ENCODE results near the gene NPR1. TPM values are rescaled to one million over a fixed set of nuclear protein-coding genes. Genes with fewer than 3 reads are reported as not detected.

Gene NPR1
- total and polyA plus RNA-seq, 2 of the 4 experiments (the other 2 are of a cell fraction) = 0.02 TPM; not detected in 1

DNA sequence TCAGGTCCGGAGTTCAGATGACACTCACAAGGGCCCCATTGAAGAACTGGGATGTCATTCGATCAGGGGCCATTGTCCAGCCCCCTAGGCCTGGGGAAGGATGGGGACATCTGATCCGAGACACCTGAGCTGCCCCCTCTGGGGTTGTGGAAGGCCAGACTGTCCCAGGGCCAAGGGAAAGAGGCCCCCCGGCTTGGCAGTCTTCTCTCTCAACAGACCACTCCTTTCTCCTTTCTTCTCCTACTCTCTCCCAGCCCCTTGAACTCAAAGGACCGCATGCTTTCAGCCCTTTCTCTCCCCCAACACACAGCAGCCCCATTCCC lies 49.2 kb upstream of the NPR1 start:
- in situ Hi-C loops (cut with MboI; ENCODE audit: low sequenced_read_pairs) = no loop called here
- H3K9me1 ChIP-seq (ENCODE audit: insufficient read depth, low read length) = peaks cover 24% of the 10 kb centered on the region
- H3K36me3 ChIP-seq (ENCODE audit: control insufficient read depth, insufficient read depth, low read length) = 0 out of 2 replicates have a peak, but pooled peaks cover 5% of the 10 kb centered on the region
- no CpG with 5 or more reads among the region's 5 CpGs for WGBS, 2 experiments (ENCODE audit: extremely low coverage in 2 of 2, insufficient read length in 1 of 2)
- DNase-seq (no peak), ATAC-seq (ENCODE audit: low read depth) (no peak)
- no peak overlapping the region for H3K4me2 ChIP-seq (ENCODE audit: low read depth, low read length)
- no peak overlapping the region for H3K18ac ChIP-seq (ENCODE audit: low read depth, low read length)
- H3K14ac ChIP-seq (replicated peaks; ENCODE audit: low read depth, low read length) = no peak overlapping the region
- H4K5ac ChIP-seq (ENCODE audit: low read depth, low read length) = no peak overlapping the region
- peaks cover 16% of the 10 kb centered on the region for H3K4me1 ChIP-seq (ENCODE audit: control insufficient read depth, insufficient read depth, low read length)
- dilution Hi-C loops (cut with HindIII; ENCODE audit: low sequenced_read_pairs, unreplicated experiment) = no loop called here
- H4K91ac ChIP-seq (ENCODE audit: insufficient read depth, low read depth, low read length) = peak overlapping the region; percentile 27; the same call in 1 of the 2 replicates
- no peaks in the 10 kb centered on the region for H3K27me3 ChIP-seq (ENCODE audit: control insufficient read depth, insufficient read depth, low read length)
- no peak overlapping the region for H3K27ac ChIP-seq (ENCODE audit: insufficient read depth, low read length)
- peak overlapping the region; percentile 71 for H2AK9ac ChIP-seq (replicated peaks; ENCODE audit: low read depth, low read length, poor library complexity)
- TF ChIP-seq CHD1 (IDR thresholded peaks at IDR 0.05; ENCODE audit: low read depth, low read length) (no peak), MXI1 (IDR thresholded peaks at IDR 0.05; ENCODE audit: borderline replicate concordance, low read depth, low read length) (no peak)
- TF ChIP-seq, protein P1, sequence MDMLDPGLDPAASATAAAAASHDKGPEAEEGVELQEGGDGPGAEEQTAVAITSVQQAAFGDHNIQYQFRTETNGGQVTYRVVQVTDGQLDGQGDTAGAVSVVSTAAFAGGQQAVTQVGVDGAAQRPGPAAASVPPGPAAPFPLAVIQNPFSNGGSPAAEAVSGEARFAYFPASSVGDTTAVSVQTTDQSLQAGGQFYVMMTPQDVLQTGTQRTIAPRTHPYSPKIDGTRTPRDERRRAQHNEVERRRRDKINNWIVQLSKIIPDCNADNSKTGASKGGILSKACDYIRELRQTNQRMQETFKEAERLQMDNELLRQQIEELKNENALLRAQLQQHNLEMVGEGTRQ (IDR thresholded peaks at IDR 0.05; ENCODE audit: low read depth, low read length) = no peak
- H3K9ac ChIP-seq (ENCODE audit: low read depth, low read length) = no peak overlapping the region
- no peak overlapping the region for H3K56ac ChIP-seq (ENCODE audit: extremely low read depth, insufficient read depth, low read length)
- no peak overlapping the region for H3K4me3 ChIP-seq (ENCODE audit: insufficient read depth, low read depth, low read length)
- H2BK20ac ChIP-seq (ENCODE audit: low read depth, low read length) = no peak overlapping the region
- intact Hi-C loops (cut with micrococcal nuclease) = loop anchor here (5.0 kb wide), 1 partner anchor 97 kb away; no protein-coding TSS in a partner anchor
- no peak overlapping the region for H4K8ac ChIP-seq (ENCODE audit: low read depth in 2 of 2, low read length in 2 of 2)
- peaks cover 4% of the 10 kb centered on the region; the same call in 1 of the 2 replicates for H4K20me1 ChIP-seq (ENCODE audit: insufficient read depth, low read length)
- BruUV-seq (replicated peaks) = no TSS peak
- 0 out of 2 replicates have a peak overlapping the region, but pooled peaks have one; percentile 28 for H3K4ac ChIP-seq (ENCODE audit: low read depth, low read length)
- peak overlapping the region; percentile 22; the same call in 1 of the 3 replicates for H2BK15ac ChIP-seq (ENCODE audit: low read depth, low read length)
- H2AFZ ChIP-seq (replicated peaks; ENCODE audit: low read length, poor library complexity) = no peak overlapping the region
- H2AK5ac ChIP-seq (ENCODE audit: low read depth, low read length) = peak overlapping the region; percentile 32
- H2BK120ac ChIP-seq (ENCODE audit: low read depth, low read length) = no peak overlapping the region
- H3K9me3 ChIP-seq (ENCODE audit: control insufficient read depth, insufficient read depth, low read length) = no peaks in the 10 kb centered on the region
- H2BK5ac ChIP-seq (ENCODE audit: low read depth, low read length, poor library complexity, severe bottlenecking) = no peak overlapping the region
- CTCF ChIA-PET = interaction anchor here (0.9 kb wide), 1 partner anchor 119 kb away, joined by 3 read pairs; no protein-coding TSS in a partner anchor
- H3K79me1 ChIP-seq (ENCODE audit: low read depth in 1 of 2, low read length in 2 of 2) = peaks cover 20 to 34% of the 10 kb centered on the region in 2 experiments
- no peak overlapping the region for H3K23ac ChIP-seq (ENCODE audit: low read depth, low read length)
- POLR2A ChIA-PET (ENCODE audit: unreplicated experiment) = interaction anchor here (0.6 kb wide), 1 partner anchor 61 kb away, joined by 4 read pairs; no protein-coding TSS in a partner anchor
